ENCODE measurements around the gene CLEC12A.

The CLEC12A gene

GRCh38 chr12:10033783-10034545, 62.8 kb downstream of the CLEC12A start:
- no peak for DNase-seq (ENCODE audit: low spot score)

Data from SK-N-DZ (cell line).